ENCODE results near the gene LIX1. TPM values are rescaled to one million over a fixed set of nuclear protein-coding genes. Genes with fewer than 3 reads are reported as not detected.

LIX1 gene
- total and polyA plus RNA-seq, 2 donors (not counting 1 experiment from before 2014, with no cell fraction given): not detected

GRCh38 chr5:97121848-97122247 lies 20.6 kb downstream of the LIX1 start:
- H3K27ac ChIP-seq (ENCODE audit: insufficient read depth, low read length): no peak overlapping the region
- no peaks in the 10 kb centered on the region for H4K20me1 ChIP-seq (ENCODE audit: control insufficient read depth, extremely low read depth, insufficient read depth, low read length)
- no peak overlapping the region for H3K4me3 ChIP-seq (replicated peaks in 1 of 4; ENCODE audit: control extremely low read depth in 1 of 4, insufficient read depth in 1 of 4, low read depth in 3 of 4, low read length in 4 of 4)
- no peak overlapping the region for H3K9ac ChIP-seq (ENCODE audit: insufficient read depth, low read length)
- peaks cover 19% of the 10 kb centered on the region for H3K27me3 ChIP-seq (ENCODE audit: control insufficient read depth, insufficient read depth, low read length)
- no peak overlapping the region for H2AFZ ChIP-seq (ENCODE audit: low read length)
- TF ChIP-seq CTCF (conservative IDR thresholded peaks at IDR 0.05 in 1 of 2, IDR thresholded peaks at IDR 0.05 in 1 of 2; ENCODE audit: low read depth in 1 of 2, low read length in 2 of 2) (no peak), EZH2 (IDR thresholded peaks at IDR 0.05; ENCODE audit: low read length, missing control alignments) (no peak)
- no peaks in the 10 kb centered on the region for H3K79me2 ChIP-seq (ENCODE audit: control insufficient read depth, insufficient read depth, low read length)
- DNase-seq (ENCODE audit: low read depth in 2 of 2): no peak
- no peaks in the 10 kb centered on the region for H3K9me3 ChIP-seq (ENCODE audit: control insufficient read depth, insufficient read depth, low read depth, low read length)
- H3K36me3 ChIP-seq (ENCODE audit: control insufficient read depth, insufficient read depth, low read length): no peaks in the 10 kb centered on the region
- no peaks in the 10 kb centered on the region for H3K4me1 ChIP-seq (ENCODE audit: control insufficient read depth, extremely low read depth, insufficient read depth, low read length)
- no peak overlapping the region for H3K4me2 ChIP-seq (ENCODE audit: extremely low read depth, insufficient read depth, low read length)

DNA sequence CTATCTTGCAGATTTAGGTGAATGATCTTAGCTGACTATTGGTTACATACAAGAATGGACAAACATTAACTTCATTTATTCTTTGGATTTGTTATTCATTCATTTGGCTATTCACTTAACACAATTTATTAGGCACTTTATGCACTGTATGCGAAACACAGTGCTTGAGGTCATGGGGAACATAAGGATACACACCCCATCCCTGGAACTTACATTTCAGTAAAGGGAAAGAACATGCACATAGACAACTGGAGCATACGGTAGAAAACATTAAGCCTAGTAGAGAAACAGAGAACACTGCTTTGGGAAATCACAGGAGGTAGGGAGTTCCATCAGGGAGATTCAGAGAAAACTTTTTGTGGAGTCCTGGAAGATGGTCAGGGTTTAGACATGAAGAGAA lies 22.2 kb downstream of the LIX1 start:
- H3K27me3 ChIP-seq (ENCODE audit: control insufficient read depth, insufficient read depth, low read length): peaks cover 14% of the 10 kb centered on the region
- no peak overlapping the region for H3K4me3 ChIP-seq (replicated peaks in 1 of 4; ENCODE audit: control extremely low read depth in 1 of 4, insufficient read depth in 1 of 4, low read depth in 3 of 4, low read length in 4 of 4)
- no peak for DNase-seq (ENCODE audit: low read depth in 2 of 2)
- H2AFZ ChIP-seq (ENCODE audit: low read length): no peak overlapping the region
- H3K9ac ChIP-seq (ENCODE audit: insufficient read depth, low read length): no peak overlapping the region
- no peaks in the 10 kb centered on the region for H3K4me1 ChIP-seq (ENCODE audit: control insufficient read depth, extremely low read depth, insufficient read depth, low read length)
- TF ChIP-seq EZH2 (IDR thresholded peaks at IDR 0.05; ENCODE audit: low read length, missing control alignments) (no peak), CTCF (conservative IDR thresholded peaks at IDR 0.05 in 1 of 2, IDR thresholded peaks at IDR 0.05 in 1 of 2; ENCODE audit: low read depth in 1 of 2, low read length in 2 of 2) (no peak)
- H4K20me1 ChIP-seq (ENCODE audit: control insufficient read depth, extremely low read depth, insufficient read depth, low read length): no peaks in the 10 kb centered on the region
- no peak overlapping the region for H3K27ac ChIP-seq (ENCODE audit: insufficient read depth, low read length)
- no peaks in the 10 kb centered on the region for H3K79me2 ChIP-seq (ENCODE audit: control insufficient read depth, insufficient read depth, low read length)
- no peak overlapping the region for H3K4me2 ChIP-seq (ENCODE audit: extremely low read depth, insufficient read depth, low read length)
- no peaks in the 10 kb centered on the region for H3K9me3 ChIP-seq (ENCODE audit: control insufficient read depth, insufficient read depth, low read depth, low read length)
- H3K36me3 ChIP-seq (ENCODE audit: control insufficient read depth, insufficient read depth, low read length): no peaks in the 10 kb centered on the region

DNA sequence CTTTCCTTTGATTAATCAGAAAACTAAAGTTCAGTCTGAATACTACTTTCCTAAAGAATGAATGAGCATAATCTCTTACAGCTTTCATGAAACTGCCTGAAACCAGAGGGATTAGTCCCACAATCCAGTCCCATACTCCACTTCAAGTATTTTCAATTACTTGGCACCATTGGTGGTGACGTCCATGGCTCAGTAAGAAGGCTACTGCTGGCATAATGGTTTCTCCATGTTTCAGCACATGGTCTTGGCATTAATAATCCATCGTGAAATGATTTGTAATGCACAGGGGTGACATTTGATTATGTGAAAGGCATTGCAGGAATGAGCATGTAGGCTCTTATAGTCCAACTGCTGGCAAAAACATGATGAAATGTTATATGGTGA lies 23.4 kb downstream of the LIX1 start:
- TF ChIP-seq EZH2 (IDR thresholded peaks at IDR 0.05; ENCODE audit: low read length, missing control alignments) (no peak), CTCF (conservative IDR thresholded peaks at IDR 0.05 in 1 of 2, IDR thresholded peaks at IDR 0.05 in 1 of 2; ENCODE audit: low read depth in 1 of 2, low read length in 2 of 2) (no peak)
- Histone ChIP-seq H3K27ac (ENCODE audit: insufficient read depth, low read length) (no peak overlapping the region), H3K9me3 (ENCODE audit: control insufficient read depth, insufficient read depth, low read depth, low read length) (no peaks in the 10 kb centered on the region), H3K4me1 (ENCODE audit: control insufficient read depth, extremely low read depth, insufficient read depth, low read length) (no peaks in the 10 kb centered on the region), H3K36me3 (ENCODE audit: control insufficient read depth, insufficient read depth, low read length) (no peaks in the 10 kb centered on the region), H4K20me1 (ENCODE audit: control insufficient read depth, extremely low read depth, insufficient read depth, low read length) (no peaks in the 10 kb centered on the region), H3K27me3 (ENCODE audit: control insufficient read depth, insufficient read depth, low read length) (peaks cover 12% of the 10 kb centered on the region), H2AFZ (ENCODE audit: low read length) (no peak overlapping the region), H3K9ac (ENCODE audit: insufficient read depth, low read length) (no peak overlapping the region), H3K4me3 (replicated peaks in 1 of 4; ENCODE audit: control extremely low read depth in 1 of 4, insufficient read depth in 1 of 4, low read depth in 3 of 4, low read length in 4 of 4) (no peak overlapping the region), H3K4me2 (ENCODE audit: extremely low read depth, insufficient read depth, low read length) (no peak overlapping the region), H3K79me2 (ENCODE audit: control insufficient read depth, insufficient read depth, low read length) (no peaks in the 10 kb centered on the region)
- no peak for DNase-seq (ENCODE audit: low read depth in 2 of 2)
